KMS-11 (cell line): ENCODE results near the gene GPR176.

Source experiments
- H2AFZ ChIP-seq: fragments of 200-600 bp; sonication (generic); 2 replicates; pipeline ENCODE4 v1.6.1; 2016; ENCODE audit warnings: antibody characterized with exemption, mixed run types, low read depth
- H3K27ac ChIP-seq: fragments of 200-600 bp; sonication (generic); 2 replicates; pipeline ENCODE4 v1.6.1; 2016; ENCODE audit warnings: mild to moderate bottlenecking, mixed run types
- H3K27me3 ChIP-seq: fragments of 200-600 bp; sonication (generic); 2 replicates; pipeline ENCODE4 v1.6.1; 2017; ENCODE audit warnings: mild to moderate bottlenecking, low read depth, mixed run types, moderate library complexity; ENCODE audit not compliant: insufficient read depth
- H3K36me3 ChIP-seq: fragments of 200-600 bp; sonication (generic); 2 replicates; pipeline ENCODE4 v1.6.1; 2017; ENCODE audit warnings: mild to moderate bottlenecking, mixed run types; ENCODE audit not compliant: insufficient read depth
- H3K4me1 ChIP-seq: fragments of 200-600 bp; sonication (generic); 2 replicates; pipeline ENCODE4 v1.6.1; 2016; ENCODE audit warnings: mild to moderate bottlenecking, low read depth, mixed run types; ENCODE audit not compliant: poor library complexity, severe bottlenecking
- H3K4me2 ChIP-seq: fragments of 200-600 bp; sonication (generic); 2 replicates; pipeline ENCODE4 v1.7.0; 2016; ENCODE audit warnings: mild to moderate bottlenecking, mixed run types
- H3K4me3 ChIP-seq: fragments of 200-600 bp; sonication (generic); IDR thresholded peaks from 2 replicates; pipeline ENCODE4 v1.6.1; 2017; ENCODE audit warnings: low read depth, low read length, mixed read lengths; ENCODE audit not compliant: insufficient read depth
- H3K79me2 ChIP-seq: fragments of 200-600 bp; sonication (generic); 2 replicates; pipeline ENCODE4 v1.6.1; 2016; ENCODE audit warnings: low read depth, mixed run types; ENCODE audit not compliant: insufficient read depth
- H3K9ac ChIP-seq: fragments of 200-600 bp; sonication (generic); 2 replicates; pipeline ENCODE4 v1.6.1; 2016; ENCODE audit warnings: mild to moderate bottlenecking, mixed run types
- H4K20me1 ChIP-seq: fragments of 200-600 bp; sonication (generic); 2 replicates; pipeline ENCODE4 v1.6.1; 2016; ENCODE audit warnings: mild to moderate bottlenecking, mixed run types; ENCODE audit not compliant: insufficient read depth
- CTCF ChIP-seq: fragments of 200-600 bp; sonication (generic); conservative IDR thresholded peaks from 2 replicates; pipeline ENCODE4 v1.6.1; 2017; ENCODE audit warnings: low read depth, mild to moderate bottlenecking, antibody characterized with exemption, low read length, moderate library complexity, mixed read lengths

Gene GPR176

GRCh38 chr15:39783244-39783820 lies 136.7 kb downstream of the GPR176 start:
- Histone ChIP-seq H3K27ac (peak overlapping the region; percentile 46), H3K4me3 (no peak overlapping the region), H3K27me3 (no peaks in the 10 kb centered on the region), H2AFZ (peak overlapping the region; percentile 87), H4K20me1 (no peaks in the 10 kb centered on the region), H3K4me1 (peaks cover 33% of the 10 kb centered on the region), H3K4me2 (peak overlapping the region; percentile 76), H3K79me2 (peaks cover 8% of the 10 kb centered on the region; the same call in 1 of the 2 replicates), H3K9ac (peak overlapping the region; percentile 70), H3K36me3 (no peaks in the 10 kb centered on the region)
- TF ChIP-seq CTCF, result no peak

- H4K20me1 ChIP-seq, result no peaks in the 10 kb centered on the region
- H3K27me3 ChIP-seq, result no peaks in the 10 kb centered on the region
- peak within 1 kb of the TSS; percentile 76 for H3K4me2 ChIP-seq
- no peaks in the 10 kb centered on the region for H3K36me3 ChIP-seq
- peaks cover 8% of the 10 kb centered on the region; the same call in 1 of the 2 replicates for H3K79me2 ChIP-seq
- H3K27ac ChIP-seq, result peak within 1 kb of the TSS; percentile 46
- no peak for TF ChIP-seq CTCF
- H3K4me3 ChIP-seq, result no peak within 1 kb of the TSS
- peak within 1 kb of the TSS; percentile 87 for H2AFZ ChIP-seq
- peak within 1 kb of the TSS; percentile 70 for H3K9ac ChIP-seq
- H3K4me1 ChIP-seq, result peaks cover 25% of the 10 kb centered on the region
These were observed 137.5 kb downstream of the GPR176 start, which contains the start of gene FSIP1 for GRCh38 chr15:39782441-39783138. TSS of gene FSIP1 (minus strand) at chr15:39782841. CDS start at chr15:39776524, 6,317 bp downstream.

- H3K27me3 ChIP-seq, result no peaks in the 10 kb centered on the region
- no peaks in the 10 kb centered on the region for H4K20me1 ChIP-seq
- H3K4me2 ChIP-seq, result peak overlapping the region; percentile 53
- H3K4me3 ChIP-seq, result no peak overlapping the region
- H3K4me1 ChIP-seq, result peaks cover 19% of the 10 kb centered on the region
- no peak overlapping the region for H3K27ac ChIP-seq
- TF ChIP-seq CTCF, result no peak
- no peak overlapping the region for H3K9ac ChIP-seq
- H3K79me2 ChIP-seq, result peaks cover 8% of the 10 kb centered on the region; the same call in 1 of the 2 replicates
- H2AFZ ChIP-seq, result peak overlapping the region; percentile 87
- no peaks in the 10 kb centered on the region for H3K36me3 ChIP-seq
These were observed 138.1 kb downstream of the GPR176 start for GRCh38 chr15:39781967-39782302.

- no peak overlapping the region for H3K9ac ChIP-seq
These were observed 138.7 kb downstream of the GPR176 start for GRCh38 chr15:39781147-39781966.

More at GRCh38 chr15:39781147-39781966, 138.7 kb downstream of the GPR176 start:
- Histone ChIP-seq H3K79me2 (peaks cover 8% of the 10 kb centered on the region; the same call in 1 of the 2 replicates), H3K36me3 (no peaks in the 10 kb centered on the region), H3K4me2 (peak overlapping the region; percentile 53), H3K4me1 (peaks cover 13% of the 10 kb centered on the region), H3K4me3 (no peak overlapping the region), H3K27me3 (no peaks in the 10 kb centered on the region), H2AFZ (peak overlapping the region; percentile 87; the same call in 1 of the 2 replicates), H3K27ac (no peak overlapping the region), H4K20me1 (no peaks in the 10 kb centered on the region)
- no peak for TF ChIP-seq CTCF
